SK-N-SH (cell line): Measurements from ENCODE around the gene PRRT1B. TPM values are rescaled to one million over a fixed set of nuclear protein-coding genes. Genes with fewer than 3 reads are reported as not detected.

Experiments
- CTCF ChIA-PET: fragments of 300-600, 350-600 bp; formaldehyde crosslinking; extraction: SDS; loops from one replicate; lab custom pipeline; 2021; lab: Yijun Ruan, JAX
- POLR2A ChIA-PET: fragments of 350-600 bp; sonication (Branson Sonifier 250); formaldehyde crosslinking; extraction: SDS; loops from one replicate; lab custom pipeline; 2020; ENCODE audit warnings: antibody characterized with exemption, inconsistent platforms; lab: Yijun Ruan, JAX
- DNase-seq: peaks from one replicate; pipeline ENCODE4 v3.0.0; 2012
- H2AFZ ChIP-seq: fragments of 200-600 bp; sonication (generic); 2 replicates; pipeline ENCODE4 v1.8.1; 2016; ENCODE audit warnings: antibody characterized with exemption, mild to moderate bottlenecking, low read depth
- H3F3A ChIP-seq: fragments of 200-600 bp; sonication (generic); replicated peaks from 2 replicates; pipeline ENCODE3; 2016; ENCODE audit warnings: antibody characterized with exemption, mild to moderate bottlenecking; ENCODE audit not compliant: insufficient read depth
- H3K27ac ChIP-seq, 2 experiments: fragments of 200-500 bp in 1 of 2; fragments of 200-600 bp in 1 of 2; sonication (Bioruptor generic) in 1 of 2; sonication (generic), shearing (Covaris generic) in 1 of 2; 2 replicates each; pipeline versions ENCODE4 v1.5.1 to v1.6.1; 2014 to 2016; ENCODE audit warnings: low read depth in 2 of 2, inconsistent platforms in 1 of 2, low read length in 1 of 2, mild to moderate bottlenecking in 1 of 2, mixed read lengths in 1 of 2
- H3K27me3 ChIP-seq: fragments of 200-600 bp; sonication (generic), shearing (Covaris generic); 2 replicates; pipeline ENCODE4 v1.6.1; 2016; ENCODE audit warnings: mixed run types; ENCODE audit not compliant: insufficient read depth
- H3K36me3 ChIP-seq, 2 experiments: fragments of 200-500 bp in 1 of 2; fragments of 200-600 bp in 1 of 2; sonication (Bioruptor generic) in 1 of 2; sonication (generic) in 1 of 2; replicated peaks in 1 of 2; 2 replicates each; pipeline versions ENCODE3 to v1.5.1; 2014 to 2016; ENCODE audit warnings: low read length in 1 of 2, mild to moderate bottlenecking in 1 of 2; ENCODE audit not compliant: insufficient read depth in 2 of 2, control insufficient read depth in 1 of 2
- H3K4me1 ChIP-seq, 2 experiments: fragments of 200-500 bp in 1 of 2; fragments of 200-600 bp in 1 of 2; sonication (Bioruptor generic) in 1 of 2; sonication (generic), shearing (Covaris generic) in 1 of 2; 2 replicates each; pipeline versions ENCODE4 v1.5.1 to v1.6.1; 2014 to 2016; ENCODE audit warnings: low read depth in 1 of 2, low read length in 1 of 2, mixed run types in 1 of 2; ENCODE audit not compliant: insufficient read depth in 2 of 2, control insufficient read depth in 1 of 2
- H3K4me2 ChIP-seq: fragments of 200-600 bp; sonication (generic), shearing (Covaris generic); 2 replicates; pipeline ENCODE4 v1.6.1; 2017; ENCODE audit warnings: mixed run types
- H3K4me3 ChIP-seq, 2 experiments: fragments of 200-500 bp in 1 of 2; fragments of 200-600 bp in 1 of 2; sonication (Bioruptor generic) in 1 of 2; sonication (generic), shearing (Covaris generic) in 1 of 2; 2 replicates each; pipeline versions ENCODE4 v1.5.1 to v1.8.1; 2014 to 2016; ENCODE audit warnings: low read depth in 2 of 2, inconsistent platforms in 1 of 2, low read length in 1 of 2, mild to moderate bottlenecking in 1 of 2, mixed read lengths in 1 of 2, moderate library complexity in 1 of 2
- H3K79me2 ChIP-seq: fragments of 200-600 bp; sonication (generic); 2 replicates; pipeline ENCODE4 v1.8.1; 2017; ENCODE audit warnings: mild to moderate bottlenecking; ENCODE audit not compliant: insufficient read depth
- H3K9ac ChIP-seq: fragments of 200-600 bp; sonication (generic); 2 replicates; pipeline ENCODE4 v1.6.1; 2017; ENCODE audit warnings: mixed run types
- H3K9me2 ChIP-seq: fragments of 200-600 bp; sonication (generic); 2 replicates; pipeline ENCODE4 v1.6.1; 2017; ENCODE audit warnings: mixed run types
- H3K9me3 ChIP-seq: fragments of 200-600 bp; sonication (generic); 2 replicates; pipeline ENCODE4 v1.6.1; 2017; ENCODE audit warnings: mixed run types, mild to moderate bottlenecking, moderate library complexity
- H4K20me1 ChIP-seq: fragments of 200-600 bp; sonication (generic); 2 replicates; pipeline ENCODE4 v1.6.1; 2017; ENCODE audit warnings: mild to moderate bottlenecking, mixed run types; ENCODE audit not compliant: insufficient read depth
- EP300 ChIP-seq, 2 experiments: IDR thresholded peaks; 2 replicates each; pipeline versions ENCODE4 v1.4.0 to v1.6.1; 2012; ENCODE audit warnings: borderline replicate concordance in 1 of 2, low read depth in 1 of 2, low read length in 1 of 2
- FOSL2 ChIP-seq: IDR thresholded peaks from 2 replicates; pipeline ENCODE4 v1.4.0; 2012; ENCODE audit warnings: low read depth, mild to moderate bottlenecking, moderate library complexity, borderline replicate concordance
- FOXJ3 ChIP-seq: sonication (generic); formaldehyde crosslinking; IDR thresholded peaks from 2 replicates; pipeline ENCODE4 v1.5.1; 2020; ENCODE audit warnings: mild to moderate bottlenecking, missing genetic modification reagents
- GABPA ChIP-seq: IDR thresholded peaks from 2 replicates; pipeline ENCODE4 v1.4.0; 2012; ENCODE audit warnings: low read depth, mild to moderate bottlenecking
- JUND ChIP-seq: IDR thresholded peaks from 2 replicates; pipeline ENCODE4 v1.4.0; 2012
- MEF2A ChIP-seq: IDR thresholded peaks from 2 replicates; pipeline ENCODE4 v1.4.0; 2012; ENCODE audit warnings: low read depth, borderline replicate concordance
- NRF1 ChIP-seq: IDR thresholded peaks from 2 replicates; pipeline ENCODE4 v1.6.1; 2012; ENCODE audit warnings: low read depth, mild to moderate bottlenecking, low read length
- RAD21 ChIP-seq: IDR thresholded peaks from 2 replicates; pipeline ENCODE4 v1.6.1; 2012; ENCODE audit warnings: mild to moderate bottlenecking, low read length
- RCOR1 ChIP-seq: fragments of 150-350 bp; IDR thresholded peaks from 2 replicates; pipeline ENCODE4 v1.6.1; 2017; ENCODE audit warnings: antibody characterized with exemption, low read length
- SIN3A ChIP-seq: IDR thresholded peaks from 2 replicates; pipeline ENCODE4 v1.6.1; 2012; ENCODE audit warnings: low read depth, mild to moderate bottlenecking, low read length, moderate library complexity, borderline replicate concordance
- TCF12 ChIP-seq: IDR thresholded peaks from 2 replicates; pipeline ENCODE4 v1.4.0; 2012
- WGBS: methylation state at CpG from one replicate; pipeline ENCODE4 v1.1.6; 2017; ENCODE audit warnings: low lambda C conversion rate; 5-methylcytosine and 5-hydroxymethylcytosine counted together
- polyA plus RNA-seq, 3 experiments: library from polyadenylated mRNA; depleted of rRNA; stranded (reverse); fragments of >200 nt; gene quantifications; 2 replicates each; pipeline ENCODE4 v1.2.3, GENCODE V29; 2012
- TF ChIP-seq, protein P1 (sequence below): IDR thresholded peaks from 2 replicates; pipeline ENCODE4; 2012
- TF ChIP-seq, protein P2 (sequence below): IDR thresholded peaks from 2 replicates; pipeline ENCODE4 v1.4.0; 2012; ENCODE audit warnings: low read depth
- TF ChIP-seq, protein P3 (sequence below): fragments of 200-600 bp; sonication (generic); IDR thresholded peaks from 2 replicates; pipeline ENCODE4 v1.6.1; 2017; ENCODE audit warnings: antibody characterized with exemption, mild to moderate bottlenecking, moderate library complexity

Gene PRRT1B
- polyA plus RNA-seq, 1 of the 3 experiments (the other 2 are of a cell fraction) = not detected

DNA sequence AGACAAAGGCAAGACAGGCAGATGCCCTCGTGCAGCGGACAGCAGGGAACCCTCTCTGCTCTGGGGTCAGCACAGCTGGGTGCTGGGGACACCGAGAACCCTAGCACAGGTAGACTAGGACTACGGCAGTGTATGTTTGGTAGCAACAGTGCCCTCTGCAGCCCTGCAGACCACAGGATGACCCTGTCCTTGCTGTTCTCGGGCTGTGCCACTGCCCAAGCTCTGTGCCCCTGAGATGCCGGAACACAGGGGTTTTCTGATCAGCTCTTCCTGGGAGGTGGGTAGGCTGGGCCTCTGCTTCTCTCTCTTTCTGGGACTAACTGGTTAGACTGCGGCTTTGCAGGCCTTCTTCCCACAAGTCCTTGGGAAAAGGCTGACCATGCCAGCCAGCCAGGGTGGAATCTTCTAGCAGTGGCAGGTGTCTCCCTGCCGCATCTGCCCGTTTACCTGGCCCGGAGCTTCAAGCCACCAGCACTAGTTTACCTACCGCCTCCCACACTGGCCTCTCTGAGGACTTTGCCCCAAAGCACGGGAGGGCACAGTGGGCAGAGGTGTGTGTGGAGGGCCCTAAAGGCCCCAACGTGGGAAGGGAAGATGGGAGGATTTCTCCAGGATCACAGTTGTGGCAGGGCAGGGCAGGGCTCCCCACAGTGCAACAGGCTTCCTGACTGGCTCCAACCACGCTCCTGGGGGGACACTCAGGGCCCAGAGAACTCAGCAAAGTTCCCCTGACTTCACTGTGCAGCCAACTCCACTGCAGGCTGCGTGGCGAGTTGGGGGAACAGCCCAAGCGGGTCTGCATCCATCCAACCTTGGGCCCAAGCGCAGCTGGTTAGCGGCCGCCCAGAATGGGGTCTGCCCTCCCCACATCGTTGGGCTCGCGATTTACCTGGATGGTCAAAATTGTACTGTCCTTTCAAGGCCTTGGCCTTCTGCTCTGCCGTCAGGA lies 15.5 kb upstream of the PRRT1B start:
- ChIA-PET CTCF (interaction anchor here (0.8 to 1.9 kb wide), 3 partner anchors 9 to 194 kb away, joined by 3 to 8 read pairs (median 3); no protein-coding TSS in a partner anchor), POLR2A (no interaction called here)
- no peaks in the 10 kb centered on the region for H3F3A ChIP-seq
- H3K27ac ChIP-seq = no peak overlapping the region
- 44% methylated on average over 22 of the region's 24 CpGs for WGBS
- H3K4me2 ChIP-seq = peak overlapping the region; percentile 98
- no peak overlapping the region for H2AFZ ChIP-seq
- no peaks in the 10 kb centered on the region for H3K27me3 ChIP-seq
- H3K9me3 ChIP-seq = no peaks in the 10 kb centered on the region
- H3K9ac ChIP-seq = peak overlapping the region; percentile 80
- H3K79me2 ChIP-seq = peaks cover 16% of the 10 kb centered on the region; the same call in 1 of the 2 replicates
- TF ChIP-seq EP300 (IDR thresholded peaks at IDR 0.05; ENCODE audit: borderline replicate concordance in 1 of 2, low read depth in 1 of 2, low read length in 1 of 2) = no peak
- no peak for TF ChIP-seq RCOR1
- no peak for TF ChIP-seq GABPA
- no peak for TF ChIP-seq RAD21
- no peak for TF ChIP-seq NRF1
- no peak for TF ChIP-seq TCF12
- TF ChIP-seq, protein P1, sequence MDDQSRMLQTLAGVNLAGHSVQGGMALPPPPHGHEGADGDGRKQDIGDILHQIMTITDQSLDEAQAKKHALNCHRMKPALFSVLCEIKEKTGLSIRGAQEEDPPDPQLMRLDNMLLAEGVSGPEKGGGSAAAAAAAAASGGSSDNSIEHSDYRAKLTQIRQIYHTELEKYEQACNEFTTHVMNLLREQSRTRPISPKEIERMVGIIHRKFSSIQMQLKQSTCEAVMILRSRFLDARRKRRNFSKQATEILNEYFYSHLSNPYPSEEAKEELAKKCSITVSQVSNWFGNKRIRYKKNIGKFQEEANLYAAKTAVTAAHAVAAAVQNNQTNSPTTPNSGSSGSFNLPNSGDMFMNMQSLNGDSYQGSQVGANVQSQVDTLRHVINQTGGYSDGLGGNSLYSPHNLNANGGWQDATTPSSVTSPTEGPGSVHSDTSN = no peak
- TF ChIP-seq FOSL2 = no peak
- TF ChIP-seq FOXJ3 (CRISPR knock-in tag) = no peak
- TF ChIP-seq, protein P2, sequence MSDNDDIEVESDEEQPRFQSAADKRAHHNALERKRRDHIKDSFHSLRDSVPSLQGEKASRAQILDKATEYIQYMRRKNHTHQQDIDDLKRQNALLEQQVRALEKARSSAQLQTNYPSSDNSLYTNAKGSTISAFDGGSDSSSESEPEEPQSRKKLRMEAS = no peak
- TF ChIP-seq MEF2A = no peak
- no peak for TF ChIP-seq SIN3A
- H3K36me3 ChIP-seq = peaks cover 5 to 29% of the 10 kb centered on the region in 2 experiments
- H3K9me2 ChIP-seq = no peaks in the 10 kb centered on the region
- peak overlapping the region; percentile 70 to 83 for H3K4me3 ChIP-seq
- H4K20me1 ChIP-seq = no peaks in the 10 kb centered on the region
- H3K4me1 ChIP-seq = peaks cover 0 to 12% of the 10 kb centered on the region in 2 experiments; a peak in 1 of 4 replicates
- DNase-seq = no peak

DNA sequence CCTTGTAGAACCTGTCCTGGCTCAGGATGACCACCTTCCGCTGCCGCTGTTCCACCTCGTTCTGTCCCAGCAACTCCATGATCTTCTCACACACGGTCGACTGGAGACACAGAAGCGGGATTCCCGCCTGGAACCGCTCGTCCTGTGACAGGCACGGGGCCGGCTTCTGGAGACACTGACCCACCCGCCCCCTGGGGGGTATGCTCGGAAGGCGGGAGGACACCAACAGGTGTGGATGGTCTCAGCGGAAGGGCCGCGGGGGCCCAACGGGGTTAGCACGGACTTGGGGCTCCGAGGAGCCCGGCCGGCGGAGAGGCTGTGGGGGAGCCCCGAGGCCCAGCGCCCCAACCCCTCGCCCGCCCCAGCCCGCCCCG lies 14.8 kb upstream of the PRRT1B start:
- Histone ChIP-seq H3K4me3 (peak overlapping the region; percentile 70 to 83), H4K20me1 (no peaks in the 10 kb centered on the region), H3K9me2 (no peaks in the 10 kb centered on the region), H3K4me1 (peaks cover 0 to 12% of the 10 kb centered on the region in 2 experiments; a peak in 1 of 4 replicates), H3K4me2 (peak overlapping the region; percentile 98), H3F3A (no peaks in the 10 kb centered on the region), H3K9ac (peak overlapping the region; percentile 80), H2AFZ (peak overlapping the region; percentile 59; the same call in 1 of the 2 replicates), H3K79me2 (peaks cover 16% of the 10 kb centered on the region; the same call in 1 of the 2 replicates), H3K9me3 (no peaks in the 10 kb centered on the region), H3K36me3 (peaks cover 5 to 25% of the 10 kb centered on the region in 2 experiments), H3K27me3 (no peaks in the 10 kb centered on the region), H3K27ac (no peak overlapping the region; a peak in 1 of 4 replicates)
- 6% methylated on average over 13 of the region's 29 CpGs for WGBS
- TF ChIP-seq TCF12 = no peak
- TF ChIP-seq RAD21 = 0 out of 2 replicates have a peak, but pooled peaks have one; percentile 9
- TF ChIP-seq, protein P3, sequence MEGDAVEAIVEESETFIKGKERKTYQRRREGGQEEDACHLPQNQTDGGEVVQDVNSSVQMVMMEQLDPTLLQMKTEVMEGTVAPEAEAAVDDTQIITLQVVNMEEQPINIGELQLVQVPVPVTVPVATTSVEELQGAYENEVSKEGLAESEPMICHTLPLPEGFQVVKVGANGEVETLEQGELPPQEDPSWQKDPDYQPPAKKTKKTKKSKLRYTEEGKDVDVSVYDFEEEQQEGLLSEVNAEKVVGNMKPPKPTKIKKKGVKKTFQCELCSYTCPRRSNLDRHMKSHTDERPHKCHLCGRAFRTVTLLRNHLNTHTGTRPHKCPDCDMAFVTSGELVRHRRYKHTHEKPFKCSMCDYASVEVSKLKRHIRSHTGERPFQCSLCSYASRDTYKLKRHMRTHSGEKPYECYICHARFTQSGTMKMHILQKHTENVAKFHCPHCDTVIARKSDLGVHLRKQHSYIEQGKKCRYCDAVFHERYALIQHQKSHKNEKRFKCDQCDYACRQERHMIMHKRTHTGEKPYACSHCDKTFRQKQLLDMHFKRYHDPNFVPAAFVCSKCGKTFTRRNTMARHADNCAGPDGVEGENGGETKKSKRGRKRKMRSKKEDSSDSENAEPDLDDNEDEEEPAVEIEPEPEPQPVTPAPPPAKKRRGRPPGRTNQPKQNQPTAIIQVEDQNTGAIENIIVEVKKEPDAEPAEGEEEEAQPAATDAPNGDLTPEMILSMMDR = peak; percentile 38; the same call in 1 of the 2 replicates
- peak; percentile 41; the same call in 1 of the 2 replicates for TF ChIP-seq SIN3A
- TF ChIP-seq JUND = no peak
- no peak for TF ChIP-seq FOSL2
- TF ChIP-seq, protein P2 = 0 out of 2 replicates have a peak, but pooled peaks have one; percentile 36
- ChIA-PET CTCF (interaction anchor here (1.1 to 2.1 kb wide), 2 partner anchors 16 to 194 kb away, joined by 3 to 8 read pairs; partner anchors contain the start of gene PRRT1B), POLR2A (interaction anchor here (1.0 kb wide), 1 partner anchor 49 kb away, joined by 3 read pairs; no protein-coding TSS in a partner anchor)
- peak; percentile 84 for DNase-seq
